ENCODE data around the gene EGFL8.

DNA sequence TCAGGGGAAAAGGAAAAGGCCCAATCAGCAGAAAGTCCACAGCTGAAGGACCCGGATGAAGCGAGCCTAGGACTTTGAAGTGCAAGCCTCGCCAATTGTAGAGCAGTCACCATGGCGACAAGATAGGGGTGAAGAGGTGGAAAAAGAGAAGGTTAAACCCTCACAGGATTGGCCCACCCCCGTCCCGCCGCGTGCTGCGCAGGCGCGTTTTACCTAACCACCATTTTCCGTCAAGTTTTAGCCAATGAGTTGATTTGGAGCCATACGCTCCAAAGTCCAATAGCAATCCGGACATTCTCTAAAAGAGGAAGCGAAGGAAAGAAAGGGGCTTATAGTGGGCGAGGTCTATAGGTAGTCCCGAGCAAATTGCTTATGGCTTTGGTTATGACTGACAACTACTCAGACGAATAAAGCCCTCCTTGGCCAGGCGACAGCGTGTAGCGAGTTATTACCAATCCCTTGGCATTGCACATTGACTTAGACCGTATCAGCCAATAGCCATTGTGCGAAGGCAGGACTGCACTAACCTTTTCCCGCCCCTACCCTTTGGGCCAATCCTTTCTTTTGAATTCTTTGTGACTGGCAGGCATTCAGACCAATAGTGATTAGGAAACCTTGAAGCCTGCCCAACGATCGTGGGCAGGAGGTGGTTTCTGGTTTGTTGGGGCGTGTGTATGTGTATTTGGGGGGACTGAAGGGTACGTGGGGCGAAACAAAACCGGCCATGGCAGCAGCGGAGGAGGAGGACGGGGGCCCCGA, 13.6 kb downstream of the EGFL8 start, which contains the start of gene RNF5:
- TF ChIP-seq, protein P1, sequence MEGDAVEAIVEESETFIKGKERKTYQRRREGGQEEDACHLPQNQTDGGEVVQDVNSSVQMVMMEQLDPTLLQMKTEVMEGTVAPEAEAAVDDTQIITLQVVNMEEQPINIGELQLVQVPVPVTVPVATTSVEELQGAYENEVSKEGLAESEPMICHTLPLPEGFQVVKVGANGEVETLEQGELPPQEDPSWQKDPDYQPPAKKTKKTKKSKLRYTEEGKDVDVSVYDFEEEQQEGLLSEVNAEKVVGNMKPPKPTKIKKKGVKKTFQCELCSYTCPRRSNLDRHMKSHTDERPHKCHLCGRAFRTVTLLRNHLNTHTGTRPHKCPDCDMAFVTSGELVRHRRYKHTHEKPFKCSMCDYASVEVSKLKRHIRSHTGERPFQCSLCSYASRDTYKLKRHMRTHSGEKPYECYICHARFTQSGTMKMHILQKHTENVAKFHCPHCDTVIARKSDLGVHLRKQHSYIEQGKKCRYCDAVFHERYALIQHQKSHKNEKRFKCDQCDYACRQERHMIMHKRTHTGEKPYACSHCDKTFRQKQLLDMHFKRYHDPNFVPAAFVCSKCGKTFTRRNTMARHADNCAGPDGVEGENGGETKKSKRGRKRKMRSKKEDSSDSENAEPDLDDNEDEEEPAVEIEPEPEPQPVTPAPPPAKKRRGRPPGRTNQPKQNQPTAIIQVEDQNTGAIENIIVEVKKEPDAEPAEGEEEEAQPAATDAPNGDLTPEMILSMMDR (IDR thresholded peaks at IDR 0.05; ENCODE audit: low read depth, low read length): no peak
- TF ChIP-seq POLR2A (IDR thresholded peaks at IDR 0.05; ENCODE audit: extremely low read depth, insufficient read length): peak; percentile 47
- TF ChIP-seq, protein P2, sequence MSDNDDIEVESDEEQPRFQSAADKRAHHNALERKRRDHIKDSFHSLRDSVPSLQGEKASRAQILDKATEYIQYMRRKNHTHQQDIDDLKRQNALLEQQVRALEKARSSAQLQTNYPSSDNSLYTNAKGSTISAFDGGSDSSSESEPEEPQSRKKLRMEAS (IDR thresholded peaks at IDR 0.05; ENCODE audit: low read depth, low read length): peak; percentile 82

Data from NB4 (cell line).